HAP-1 (cell line): ENCODE results near the gene PEX6.

Experiments used
- DNase-seq, 2 experiments: peaks; one replicate each; pipeline ENCODE4 v3.0.0-alpha.2; 2016 to 2020; ENCODE audit warnings: low spot score in 2 of 2
- H3K27me3 ChIP-seq: fragments of 250-450 bp; sonication (Bioruptor Pico); 2 replicates; pipeline ENCODE4 v1.5.1; 2020; ENCODE audit warnings: low read depth, mild to moderate bottlenecking, moderate library complexity
- H3K36me3 ChIP-seq: fragments of 250-450 bp; sonication (Bioruptor Pico); replicated peaks from 2 replicates; pipeline ENCODE4 v1.5.1; 2020; ENCODE audit warnings: mild to moderate bottlenecking
- H3K4me1 ChIP-seq: fragments of 250-450 bp; sonication (Bioruptor Pico); 2 replicates; pipeline ENCODE4 v1.5.1; 2020; ENCODE audit warnings: mild to moderate bottlenecking
- H3K4me3 ChIP-seq: fragments of 250-450 bp; sonication (Bioruptor Pico); 2 replicates; pipeline ENCODE4 v1.5.1; 2020; ENCODE audit warnings: mild to moderate bottlenecking, moderate library complexity
- H3K9me3 ChIP-seq: fragments of 250-450 bp; sonication (Bioruptor Pico); 2 replicates; pipeline ENCODE4 v1.5.1; 2020; ENCODE audit warnings: mild to moderate bottlenecking, moderate library complexity
- in situ Hi-C: fragments of 300-500 bp; cut with MboI; formaldehyde crosslinking; loops from 3 replicates; pipeline ENCODE4 v1.14.3; 2020; ENCODE audit warnings: low sequenced_read_pairs, inconsistent platforms, mixed read lengths

Gene PEX6

DNA sequence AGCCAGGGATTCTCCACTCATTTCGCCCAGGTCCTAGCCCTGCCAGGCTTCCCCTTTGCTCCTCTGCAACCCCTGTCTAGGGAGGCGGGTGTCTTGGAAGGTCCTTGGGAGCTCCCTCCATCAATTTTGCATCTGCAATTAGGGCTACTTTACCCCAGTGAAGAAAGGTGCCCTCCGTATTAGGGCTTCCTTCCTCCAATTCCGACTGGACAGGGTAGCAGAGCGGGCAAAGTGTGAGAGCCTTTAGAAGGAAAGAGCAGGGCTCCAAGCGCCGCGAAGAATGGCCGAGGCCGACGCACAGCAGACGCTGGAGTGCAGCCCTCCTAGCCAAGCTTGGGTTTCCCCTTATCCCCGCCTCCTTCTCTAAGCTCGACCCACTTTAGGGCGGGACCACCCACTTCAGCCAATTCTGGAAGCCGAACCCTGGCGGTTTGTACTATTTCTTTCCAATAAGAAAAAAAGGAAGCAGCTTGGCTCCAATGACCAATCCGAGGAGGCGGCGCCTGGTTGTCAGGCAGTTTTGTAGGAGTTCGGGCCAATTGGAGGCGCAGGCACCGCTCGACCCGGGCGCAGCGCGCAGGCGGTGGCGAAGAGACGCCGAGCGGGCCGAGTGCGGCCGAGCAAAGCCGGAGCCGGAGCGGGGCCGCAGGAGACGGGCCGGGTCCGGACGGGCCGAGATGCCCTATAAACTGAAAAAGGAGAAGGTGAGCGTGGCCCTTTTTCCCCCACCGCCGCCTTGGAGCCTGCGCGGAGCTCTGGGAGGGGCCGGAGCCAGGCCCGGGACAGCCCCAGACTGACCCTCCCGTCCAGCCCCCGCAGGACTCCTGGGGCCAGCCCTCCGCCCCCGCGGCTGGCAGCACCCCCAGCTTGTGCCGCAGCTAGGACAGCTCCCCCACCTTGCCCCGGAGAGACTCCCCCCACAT lies 5.3 kb upstream of the PEX6 start, which contains the start of gene PPP2R5D:
Gene PPP2R5D (plus strand): TSS at position 570 of the 923 bp plus-strand sequence. CDS start 108 bp downstream, at position 678.
- in situ Hi-C loops = no loop called here
- H3K27me3 ChIP-seq = no peaks in the 10 kb centered on the region
- peak within 1 kb of the TSS; percentile 89 for H3K4me3 ChIP-seq
- H3K9me3 ChIP-seq = no peaks in the 10 kb centered on the region
- peaks cover 10% of the 10 kb centered on the region for H3K4me1 ChIP-seq
- peak; percentile 98 to 99 for DNase-seq
- no peaks in the 10 kb centered on the region; the same call in none of the 2 replicates for H3K36me3 ChIP-seq

DNA sequence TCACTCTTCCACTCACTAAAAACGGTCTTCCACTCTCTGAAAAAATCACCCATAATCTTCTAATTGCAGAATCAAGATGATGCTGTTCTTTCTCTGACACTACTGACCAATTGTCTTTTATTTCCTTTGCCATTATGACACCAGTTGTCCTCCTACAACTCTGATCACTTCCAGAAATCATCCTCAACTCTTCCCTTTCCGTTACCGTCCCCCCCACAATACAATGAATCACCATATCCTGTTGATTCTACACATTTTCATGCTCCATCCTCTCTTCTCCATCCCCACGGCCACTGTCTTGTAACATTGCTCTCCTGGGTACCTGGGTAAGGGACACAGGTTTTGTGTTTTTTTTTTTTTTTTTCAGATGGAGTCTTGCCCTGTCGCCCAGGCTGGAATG lies 2.9 kb upstream of the PEX6 start:
- Histone ChIP-seq H3K9me3 (no peaks in the 10 kb centered on the region), H3K36me3 (peaks cover 2% of the 10 kb centered on the region; the same call in 1 of the 2 replicates), H3K4me3 (no peak overlapping the region), H3K4me1 (peaks cover 15% of the 10 kb centered on the region), H3K27me3 (no peaks in the 10 kb centered on the region)
- in situ Hi-C loops = no loop called here
- DNase-seq = no peak

DNA sequence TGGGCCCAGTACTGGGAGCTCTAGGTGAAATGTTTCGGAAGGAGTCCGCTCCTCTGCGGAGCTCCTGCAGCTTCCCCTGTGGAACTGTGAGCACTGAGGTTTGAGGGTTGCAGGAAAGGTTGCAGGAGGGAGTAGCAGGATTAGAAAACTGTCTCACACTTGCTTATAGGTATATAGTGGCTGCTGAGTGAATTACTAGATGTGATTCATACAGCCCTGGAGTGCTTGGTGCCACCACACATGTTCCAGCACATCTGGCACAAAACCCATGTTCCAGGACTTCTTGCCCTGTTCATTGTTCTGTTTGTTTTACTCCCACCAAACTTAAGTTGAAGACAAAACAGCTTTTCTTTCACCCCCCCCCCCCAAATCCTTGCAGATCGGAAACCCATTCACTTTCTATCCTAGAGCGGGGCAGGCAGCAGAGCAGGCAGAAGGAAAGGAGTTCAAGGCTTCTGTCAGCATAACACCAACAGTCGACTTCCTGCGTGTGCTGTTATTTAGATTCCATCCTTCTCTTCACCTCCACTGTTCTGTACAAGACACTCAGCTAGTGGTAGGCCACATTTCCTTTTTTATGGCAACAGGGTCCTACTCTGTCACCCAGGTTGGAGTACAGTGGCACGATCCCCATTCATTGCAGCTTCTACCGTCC lies 669 bp upstream of the PEX6 start:
- Histone ChIP-seq H3K27me3 (no peaks in the 10 kb centered on the region), H3K4me1 (peaks cover 18% of the 10 kb centered on the region), H3K9me3 (no peaks in the 10 kb centered on the region), H3K4me3 (peak overlapping the region; percentile 86), H3K36me3 (peaks cover 5% of the 10 kb centered on the region; the same call in 1 of the 2 replicates)
- no peak for DNase-seq
- in situ Hi-C loops = no loop called here

DNA sequence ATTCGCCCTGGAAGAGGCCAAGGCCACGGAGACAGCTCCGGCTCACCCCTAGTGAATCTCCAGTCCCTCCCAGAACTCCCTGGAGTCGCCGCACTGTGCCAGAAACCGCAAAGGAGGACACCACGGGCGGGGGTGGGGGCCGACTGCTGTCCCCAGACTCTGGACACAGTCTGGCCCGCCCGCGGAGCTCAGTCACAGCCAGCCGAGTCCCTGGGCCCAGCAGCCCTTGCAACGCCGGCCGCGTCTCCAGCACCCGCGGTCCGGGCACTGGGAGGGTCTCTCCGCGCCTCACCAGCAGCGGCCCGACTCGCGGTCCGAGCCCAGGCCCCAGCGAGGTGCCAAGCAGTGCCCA lies 518 bp downstream of the PEX6 start:
- no peaks in the 10 kb centered on the region for H3K9me3 ChIP-seq
- peaks cover 14% of the 10 kb centered on the region for H3K4me1 ChIP-seq
- H3K27me3 ChIP-seq = no peaks in the 10 kb centered on the region
- peak overlapping the region; percentile 86 for H3K4me3 ChIP-seq
- DNase-seq = peak in 1 of 2 experiments; percentile 43
- in situ Hi-C loops = no loop called here
- H3K36me3 ChIP-seq = peaks cover 12% of the 10 kb centered on the region

DNA sequence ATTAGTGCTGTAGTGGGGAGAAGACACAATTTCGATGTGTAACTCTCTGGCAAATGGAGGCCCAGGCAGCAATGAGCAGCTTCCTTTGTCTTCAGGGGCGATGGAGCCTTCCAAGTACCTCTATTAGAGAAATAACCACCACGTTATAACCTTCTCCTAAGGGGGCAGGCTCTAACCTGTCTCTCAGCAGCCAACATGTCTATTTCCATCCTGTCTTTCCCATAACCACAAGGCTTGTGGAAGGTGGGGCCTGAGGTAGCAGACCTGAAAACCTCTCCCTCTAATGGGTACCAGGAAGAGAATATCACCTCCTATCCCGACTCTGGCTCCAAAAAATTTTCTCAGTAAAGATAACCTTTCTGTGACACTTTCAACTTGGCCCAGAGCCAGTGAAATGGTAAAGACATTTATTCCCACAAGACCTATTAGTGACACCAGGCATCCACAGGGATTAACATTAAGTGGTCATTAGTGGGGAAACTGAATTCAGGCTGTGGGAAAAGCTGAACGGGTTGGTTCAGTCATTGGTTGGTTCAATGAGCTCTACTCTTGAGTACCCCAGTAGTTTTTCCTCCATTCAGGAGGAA lies 4.0 kb downstream of the PEX6 start:
- in situ Hi-C loops = no loop called here
- no peaks in the 10 kb centered on the region for H3K27me3 ChIP-seq
- H3K36me3 ChIP-seq = peaks cover 28% of the 10 kb centered on the region
- no peaks in the 10 kb centered on the region for H3K9me3 ChIP-seq
- H3K4me3 ChIP-seq = no peak overlapping the region
- peaks cover 14% of the 10 kb centered on the region for H3K4me1 ChIP-seq
- DNase-seq = no peak

DNA sequence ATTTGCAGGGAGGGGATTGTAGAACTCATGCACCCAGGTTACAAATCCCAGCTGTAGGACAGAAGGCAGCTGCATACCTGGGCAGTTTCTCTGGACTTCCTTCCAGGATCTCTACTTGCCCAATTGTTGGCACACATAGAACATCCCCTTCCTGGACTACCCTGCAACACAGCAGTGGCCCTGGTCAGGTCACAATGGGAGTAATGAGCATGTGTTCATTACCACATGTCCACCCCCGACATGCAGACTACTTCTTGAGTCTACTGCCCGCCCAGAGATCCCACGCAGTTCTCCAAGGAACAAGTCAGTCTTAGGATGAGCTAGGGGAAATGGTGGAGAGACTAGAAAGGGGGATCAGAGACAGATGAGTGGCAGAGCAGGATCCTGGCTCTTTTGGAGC lies 5.1 kb downstream of the PEX6 start:
- Histone ChIP-seq H3K4me1 (peaks cover 8% of the 10 kb centered on the region), H3K4me3 (no peak overlapping the region), H3K27me3 (no peaks in the 10 kb centered on the region), H3K9me3 (no peaks in the 10 kb centered on the region), H3K36me3 (peaks cover 32% of the 10 kb centered on the region)
- no peak for DNase-seq
- in situ Hi-C loops = no loop called here

DNA sequence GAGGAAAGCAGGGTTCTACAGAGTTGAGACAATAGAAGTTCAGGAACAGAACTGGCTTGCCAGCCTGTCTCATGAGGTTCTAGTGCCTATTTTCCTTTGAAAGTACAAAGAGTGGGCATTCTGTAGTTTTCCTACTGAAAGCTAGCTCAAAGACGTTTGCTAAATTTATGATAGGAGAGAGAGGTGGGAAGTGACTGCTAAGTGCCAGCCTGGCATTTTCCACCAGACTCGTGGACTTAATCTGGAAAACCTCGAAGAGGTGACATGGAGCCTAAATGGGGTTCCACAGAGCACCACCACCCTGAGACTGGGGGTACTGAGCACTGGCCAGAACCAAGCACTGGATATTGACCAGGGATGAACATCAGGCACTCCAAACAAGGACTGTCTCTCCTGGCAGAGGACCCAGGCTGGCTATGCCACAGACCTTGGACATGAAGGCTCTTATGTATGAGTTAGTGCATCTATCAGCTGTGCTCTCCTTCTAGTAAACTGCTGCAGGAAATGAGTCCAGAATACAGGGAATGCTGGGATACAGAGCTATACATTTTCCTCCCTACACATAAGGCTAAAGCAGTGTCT lies 7.1 kb downstream of the PEX6 start:
- Histone ChIP-seq H3K36me3 (peaks cover 44% of the 10 kb centered on the region), H3K9me3 (no peaks in the 10 kb centered on the region), H3K4me1 (peaks cover 3% of the 10 kb centered on the region; the same call in 1 of the 2 replicates), H3K4me3 (no peak overlapping the region), H3K27me3 (no peaks in the 10 kb centered on the region)
- in situ Hi-C loops = no loop called here
- DNase-seq = no peak

DNA sequence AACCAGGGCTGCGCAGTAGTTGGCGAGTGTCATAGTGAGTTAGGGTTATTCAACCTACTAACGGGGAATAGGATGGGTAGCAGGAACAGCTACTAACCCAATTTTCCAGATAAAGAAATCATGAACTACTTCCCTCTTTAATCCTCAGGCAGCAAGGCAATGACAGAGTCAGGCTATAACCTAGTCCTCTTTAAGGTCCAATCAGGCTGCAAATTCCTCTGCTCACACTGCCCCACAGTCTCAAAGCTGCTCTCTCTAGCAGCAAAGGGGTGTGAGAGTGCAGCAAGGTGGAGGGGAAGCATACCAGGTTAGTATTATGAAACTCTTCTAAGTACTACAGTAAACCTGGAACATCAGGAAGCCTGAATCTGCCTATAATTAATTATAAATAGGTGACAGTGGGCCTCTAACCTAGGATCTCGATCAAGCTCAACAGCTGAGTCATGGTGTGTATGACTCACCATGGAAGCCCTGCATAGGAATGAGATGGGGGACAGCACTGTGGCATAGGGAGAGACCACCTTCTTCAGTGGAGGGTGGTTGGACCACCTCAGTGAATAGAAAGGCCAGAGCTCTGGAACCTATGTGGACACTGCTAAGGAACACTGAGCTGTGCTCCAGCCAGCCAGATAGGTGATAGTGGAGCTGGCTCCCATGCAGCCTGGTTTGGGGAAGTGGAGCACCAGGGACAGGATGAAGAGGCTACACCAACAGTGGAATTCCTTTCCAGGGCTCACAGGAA lies 7.9 kb downstream of the PEX6 start:
- Histone ChIP-seq H3K4me3 (no peak overlapping the region), H3K27me3 (no peaks in the 10 kb centered on the region), H3K36me3 (peaks cover 49% of the 10 kb centered on the region), H3K4me1 (no peaks in the 10 kb centered on the region), H3K9me3 (no peaks in the 10 kb centered on the region)
- no peak for DNase-seq
- in situ Hi-C loops = no loop called here

DNA sequence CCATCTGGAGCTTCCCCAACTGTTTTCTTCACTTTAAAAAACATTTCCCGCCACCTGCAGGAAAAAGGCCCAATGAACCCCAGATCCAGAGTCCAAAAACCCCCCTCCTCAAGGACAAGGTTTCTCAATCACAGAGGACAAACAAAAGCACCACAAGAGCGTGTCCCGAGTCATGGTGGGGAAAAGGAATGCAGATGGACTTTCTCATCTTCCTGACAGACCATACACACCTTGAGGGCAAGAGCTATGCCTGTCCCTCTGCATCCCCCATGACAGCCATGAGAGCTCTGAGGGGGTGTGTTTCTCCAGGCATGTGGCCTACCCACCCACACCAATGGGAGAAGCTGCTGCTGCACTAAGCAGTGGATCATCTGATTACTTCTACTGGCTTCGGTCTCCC lies 9.0 kb downstream of the PEX6 start:
- no peaks in the 10 kb centered on the region for H3K9me3 ChIP-seq
- H3K27me3 ChIP-seq = no peaks in the 10 kb centered on the region
- no peaks in the 10 kb centered on the region for H3K4me1 ChIP-seq
- H3K4me3 ChIP-seq = no peak overlapping the region
- H3K36me3 ChIP-seq = peaks cover 56% of the 10 kb centered on the region
- DNase-seq = no peak
- in situ Hi-C loops = no loop called here

DNA sequence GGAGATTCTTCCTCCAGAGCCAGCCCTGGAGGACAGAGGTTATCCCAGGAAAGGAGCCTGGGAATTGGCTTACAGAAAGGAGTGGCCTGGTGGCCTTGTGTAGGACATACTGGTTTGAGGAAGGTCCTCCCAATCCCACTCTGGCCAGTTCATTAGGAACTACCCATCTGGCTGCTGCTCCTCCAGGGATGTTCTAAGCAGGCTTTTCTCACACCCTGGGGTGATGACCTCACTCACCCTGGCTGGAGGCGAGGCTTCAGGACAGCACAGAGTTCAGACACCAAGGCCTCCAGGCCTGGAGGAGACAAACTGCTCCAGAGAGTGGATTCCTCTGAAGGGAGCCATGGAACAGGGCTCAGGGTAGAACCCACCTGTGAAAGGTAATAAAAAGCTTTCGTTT lies 9.6 kb downstream of the PEX6 start:
- DNase-seq = no peak
- in situ Hi-C loops = no loop called here
- Histone ChIP-seq H3K36me3 (peaks cover 56% of the 10 kb centered on the region), H3K9me3 (no peaks in the 10 kb centered on the region), H3K4me3 (no peak overlapping the region), H3K4me1 (no peaks in the 10 kb centered on the region), H3K27me3 (no peaks in the 10 kb centered on the region)

DNA sequence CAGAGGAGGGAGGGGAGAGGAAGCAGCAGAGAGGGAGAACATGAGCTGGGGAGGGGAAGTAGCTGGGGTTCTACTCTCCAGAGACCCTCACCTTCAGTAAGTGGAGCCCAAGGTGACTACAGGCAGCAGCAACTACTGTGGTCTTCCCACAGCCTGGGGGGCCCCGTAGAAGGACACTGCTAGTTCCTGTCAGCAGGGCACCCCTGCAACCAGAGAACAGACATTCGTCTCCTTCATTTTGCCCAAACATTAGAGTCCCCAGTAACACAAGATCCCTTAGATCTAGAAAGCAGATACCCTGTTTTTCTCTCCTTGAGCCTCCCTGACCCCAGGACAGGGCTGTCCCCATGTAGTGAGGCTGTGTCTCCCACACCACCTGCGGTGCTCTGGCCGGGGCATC lies 10.2 kb downstream of the PEX6 start:
- peaks cover 57% of the 10 kb centered on the region for H3K36me3 ChIP-seq
- H3K4me1 ChIP-seq = no peaks in the 10 kb centered on the region
- no peak overlapping the region for H3K4me3 ChIP-seq
- DNase-seq = no peak
- in situ Hi-C loops = no loop called here
- H3K9me3 ChIP-seq = no peaks in the 10 kb centered on the region
- H3K27me3 ChIP-seq = no peaks in the 10 kb centered on the region

DNA sequence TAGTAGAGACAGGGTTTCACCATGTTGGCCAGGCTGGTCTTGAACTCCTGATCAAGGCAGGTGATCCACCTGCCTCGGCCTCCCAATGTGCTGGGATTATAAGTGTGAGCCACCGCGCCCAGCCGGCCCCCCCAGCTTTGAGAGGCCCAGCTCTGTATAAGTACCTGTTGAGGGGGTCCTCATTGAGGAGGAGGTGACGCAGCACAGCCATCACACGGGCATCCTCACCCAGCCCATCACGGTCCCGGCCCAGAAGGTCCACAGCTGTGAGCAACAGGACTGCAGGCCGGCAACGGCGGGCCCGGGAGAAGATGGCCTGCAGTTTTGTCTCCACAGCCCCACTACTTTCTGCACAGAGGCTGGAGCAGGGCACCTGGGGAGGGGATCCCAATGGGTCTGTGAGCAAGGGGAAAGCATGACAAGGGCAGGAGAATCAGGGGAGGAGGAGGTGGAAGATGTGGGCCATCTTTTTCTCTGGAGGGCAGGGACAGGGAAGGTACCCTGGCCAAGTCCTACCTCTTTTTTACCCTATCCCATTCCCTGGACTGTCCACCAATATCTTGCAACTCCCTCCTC lies 10.8 kb downstream of the PEX6 start:
- Histone ChIP-seq H3K4me3 (no peak overlapping the region), H3K36me3 (peaks cover 52% of the 10 kb centered on the region), H3K27me3 (no peaks in the 10 kb centered on the region), H3K9me3 (no peaks in the 10 kb centered on the region), H3K4me1 (no peaks in the 10 kb centered on the region)
- in situ Hi-C loops = no loop called here
- DNase-seq = no peak

DNA sequence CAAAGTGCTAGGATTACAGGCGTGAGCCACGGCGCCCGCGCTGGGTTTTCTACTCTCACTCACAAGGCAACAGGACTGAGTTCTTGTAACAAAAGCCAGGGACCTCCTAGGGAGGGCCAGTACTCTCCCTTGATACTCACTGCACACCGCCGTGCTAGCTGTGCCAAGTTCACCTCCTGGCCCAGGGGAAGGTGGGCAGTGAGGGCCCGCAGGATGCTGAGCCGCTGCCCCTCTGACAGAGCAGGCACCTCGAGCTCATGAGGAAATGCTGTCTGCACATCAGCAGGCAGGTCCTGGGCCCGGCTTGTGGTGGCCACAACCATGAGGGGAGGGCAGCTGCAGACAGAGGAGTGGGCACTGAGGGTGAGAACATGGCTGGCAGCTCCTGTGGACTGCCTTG lies 11.8 kb downstream of the PEX6 start:
- H3K4me3 ChIP-seq = no peak overlapping the region
- peaks cover 53% of the 10 kb centered on the region for H3K36me3 ChIP-seq
- no peaks in the 10 kb centered on the region for H3K4me1 ChIP-seq
- in situ Hi-C loops = no loop called here
- no peaks in the 10 kb centered on the region for H3K27me3 ChIP-seq
- H3K9me3 ChIP-seq = no peaks in the 10 kb centered on the region
- no peak for DNase-seq
